GM19351 (cell line): ENCODE measurements around the gene SLC12A3.

Experiments used
- ATAC-seq: cut with Tn5 transposase; IDR thresholded peaks from one replicate; pipeline ENCODE4 v1.9.1; 2021; ENCODE audit warnings: mild to moderate bottlenecking, moderate library complexity; ENCODE audit not compliant: unreplicated experiment

SLC12A3 gene

GRCh38 chr16:56864960-56865359, at the start of gene SLC12A3:
TSS of gene SLC12A3 (plus strand) at chr16:56865207. CDS start at chr16:56865236, 29 bp downstream.
- no peak for ATAC-seq

GRCh38 chr16:56815721-56816120, 49.3 kb upstream of the SLC12A3 start:
- ATAC-seq: no peak

GRCh38 chr16:56817056-56817455, 48.0 kb upstream of the SLC12A3 start:
- no peak for ATAC-seq

GRCh38 chr16:56817938-56818337, 47.1 kb upstream of the SLC12A3 start:
- no peak for ATAC-seq

- ATAC-seq: no peak
Observed at GRCh38 chr16:56823081-56823733, 41.8 kb upstream of the SLC12A3 start.

- no peak for ATAC-seq
Observed at GRCh38 chr16:56824331-56824730, 40.7 kb upstream of the SLC12A3 start.

- ATAC-seq: no peak
Observed at GRCh38 chr16:56824804-56825203, 40.2 kb upstream of the SLC12A3 start.

- ATAC-seq: no peak
Observed at GRCh38 chr16:56825826-56826225, 39.2 kb upstream of the SLC12A3 start.

- ATAC-seq: no peak
Observed at GRCh38 chr16:56828647-56829046, 36.4 kb upstream of the SLC12A3 start.

- no peak for ATAC-seq
Observed at GRCh38 chr16:56830669-56831068, 34.3 kb upstream of the SLC12A3 start.

- no peak for ATAC-seq
Observed at GRCh38 chr16:56832768-56833167, 32.2 kb upstream of the SLC12A3 start.

GRCh38 chr16:56833243-56833970, 31.6 kb upstream of the SLC12A3 start:
- no peak for ATAC-seq

- ATAC-seq: no peak
Observed at GRCh38 chr16:56835320-56835719, 29.7 kb upstream of the SLC12A3 start.

- no peak for ATAC-seq
Observed at GRCh38 chr16:56836410-56837230, 28.4 kb upstream of the SLC12A3 start.

GRCh38 chr16:56838622-56839337, 26.2 kb upstream of the SLC12A3 start:
- ATAC-seq: no peak

GRCh38 chr16:56841233-56841632, 23.8 kb upstream of the SLC12A3 start:
- ATAC-seq: no peak

- no peak for ATAC-seq
Observed at GRCh38 chr16:56841659-56842058, 23.3 kb upstream of the SLC12A3 start.

GRCh38 chr16:56842133-56842532, 22.9 kb upstream of the SLC12A3 start:
- ATAC-seq: no peak

GRCh38 chr16:56844056-56844455, 21.0 kb upstream of the SLC12A3 start:
- ATAC-seq: no peak

- ATAC-seq: no peak
Observed at GRCh38 chr16:56847173-56847910, 17.7 kb upstream of the SLC12A3 start.
